ENCODE results near the gene DCAKD.
A peak's percentile ranks its signal among the peaks of the same experiment; 100 is the strongest.

The DCAKD gene

DNA sequence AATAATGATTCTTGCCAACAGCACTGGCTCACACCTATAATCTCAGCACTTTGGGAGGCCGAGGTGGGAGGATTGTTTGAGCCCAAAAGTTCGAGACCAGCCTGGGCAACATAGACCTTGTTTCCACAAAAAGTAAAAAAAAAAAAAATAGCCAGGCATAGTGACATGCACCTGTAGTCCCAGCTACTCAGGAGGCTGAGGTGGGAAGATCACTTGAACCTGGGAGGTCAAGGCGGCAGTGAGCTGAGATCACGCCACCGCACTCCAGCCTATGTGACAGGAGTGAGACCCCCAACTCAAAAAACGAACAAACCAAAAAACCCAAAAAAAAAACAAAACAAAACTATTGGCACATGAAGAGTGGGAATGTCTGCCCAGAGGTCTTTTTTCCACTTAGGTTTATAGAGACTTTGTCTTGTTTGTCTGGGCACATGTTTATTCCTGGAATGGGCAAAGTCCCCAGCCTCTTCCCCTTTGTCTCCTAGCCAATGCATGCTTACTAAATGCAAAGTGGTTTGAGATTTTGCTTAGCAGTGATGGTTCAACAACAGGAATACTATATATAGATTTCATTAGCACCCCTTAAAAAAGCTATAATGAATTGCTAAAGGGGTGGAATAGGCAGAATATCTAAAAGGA lies 35.6 kb upstream of the DCAKD start:
- Histone ChIP-seq H2AFZ (ENCODE audit: insufficient read depth, low read length, poor library complexity) (no peak overlapping the region), H2BK120ac (ENCODE audit: insufficient read depth, low read length, poor library complexity) (no peak overlapping the region), H4K91ac (ENCODE audit: low read depth, low read length) (no peak overlapping the region), H3K9me3 (ENCODE audit: insufficient read depth, low read depth, low read length) (no peaks in the 10 kb centered on the region), H2BK5ac (ENCODE audit: low read depth, low read length, poor library complexity) (no peak overlapping the region), H3K4me1 (ENCODE audit: control insufficient read depth in 1 of 2, insufficient read depth in 2 of 2, low read length in 2 of 2) (peaks cover under 1 to 4% of the 10 kb centered on the region in 2 experiments), H3K79me2 (ENCODE audit: control insufficient read depth, insufficient read depth, low read length, poor library complexity) (no peaks in the 10 kb centered on the region), H4K12ac (ENCODE audit: low read depth, low read length) (no peak overlapping the region), H3K4ac (ENCODE audit: low read depth, low read length) (no peak overlapping the region), H3K4me2 (ENCODE audit: low read length) (no peak overlapping the region), H2BK12ac (ENCODE audit: low read length) (no peak overlapping the region), H3K18ac (ENCODE audit: low read length) (no peak overlapping the region), H3K27me3 (ENCODE audit: insufficient read depth, low read length) (no peaks in the 10 kb centered on the region), H4K8ac (ENCODE audit: low read depth, low read length) (no peak overlapping the region), H3K36me3 (ENCODE audit: control insufficient read depth in 1 of 2, insufficient read depth in 2 of 2, low read length in 2 of 2) (peaks cover 59 to 64% of the 10 kb centered on the region in 2 experiments), H3K14ac (ENCODE audit: low read length) (no peak overlapping the region), H3K27ac (ENCODE audit: low read depth, low read length) (no peak overlapping the region), H3K4me3 (ENCODE audit: low read depth, low read length) (no peak overlapping the region), H3K79me1 (ENCODE audit: low read length) (no peaks in the 10 kb centered on the region), H3K23ac (ENCODE audit: low read length) (no peak overlapping the region), H2AK5ac (ENCODE audit: low read length) (no peak overlapping the region), H3K9ac (ENCODE audit: low read length) (no peak overlapping the region)
- no CpG with 5 or more reads among the region's 6 CpGs for WGBS (ENCODE audit: extremely low coverage, insufficient coverage, insufficient read length)
- no peak for DNase-seq

DNA sequence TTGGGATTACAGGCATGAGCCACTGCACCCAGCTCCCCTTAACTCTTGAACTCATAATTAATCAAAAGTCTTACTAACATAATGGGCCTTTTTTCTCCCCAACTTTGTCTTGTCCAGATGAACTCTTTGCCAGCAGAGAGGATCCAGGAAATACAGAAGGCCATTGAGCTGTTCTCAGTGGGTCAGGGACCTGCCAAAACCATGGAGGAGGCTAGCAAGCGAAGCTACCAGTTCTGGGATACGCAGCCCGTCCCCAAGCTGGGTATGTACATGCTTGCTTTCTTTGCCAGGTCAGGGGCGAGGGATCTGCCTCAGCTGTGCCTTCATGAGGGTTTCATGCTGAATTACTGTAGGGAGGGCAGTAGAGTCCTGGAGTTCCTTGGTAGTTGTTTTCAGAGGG lies 35.0 kb upstream of the DCAKD start:
- no peak overlapping the region for H3K27ac ChIP-seq (ENCODE audit: low read depth, low read length)
- no peak overlapping the region for H2BK120ac ChIP-seq (ENCODE audit: insufficient read depth, low read length, poor library complexity)
- no peak overlapping the region for H3K14ac ChIP-seq (ENCODE audit: low read length)
- H3K9me3 ChIP-seq (ENCODE audit: insufficient read depth, low read depth, low read length): peaks cover 2% of the 10 kb centered on the region
- no peak overlapping the region for H3K4me3 ChIP-seq (ENCODE audit: low read depth, low read length)
- no peak overlapping the region for H3K4me2 ChIP-seq (ENCODE audit: low read length)
- no peak overlapping the region for H3K18ac ChIP-seq (ENCODE audit: low read length)
- no peaks in the 10 kb centered on the region for H3K27me3 ChIP-seq (ENCODE audit: insufficient read depth, low read length)
- no peak overlapping the region for H3K9ac ChIP-seq (ENCODE audit: low read length)
- no peaks in the 10 kb centered on the region for H3K4me1 ChIP-seq (ENCODE audit: control insufficient read depth in 1 of 2, insufficient read depth in 2 of 2, low read length in 2 of 2)
- no peak overlapping the region for H2AK5ac ChIP-seq (ENCODE audit: low read length)
- no peak overlapping the region for H4K8ac ChIP-seq (ENCODE audit: low read depth, low read length)
- H2AFZ ChIP-seq (ENCODE audit: insufficient read depth, low read length, poor library complexity): no peak overlapping the region
- H2BK5ac ChIP-seq (ENCODE audit: low read depth, low read length, poor library complexity): no peak overlapping the region
- no peak overlapping the region for H2BK12ac ChIP-seq (ENCODE audit: low read length)
- no peak overlapping the region for H3K23ac ChIP-seq (ENCODE audit: low read length)
- peaks cover 58 to 65% of the 10 kb centered on the region in 2 experiments for H3K36me3 ChIP-seq (ENCODE audit: control insufficient read depth in 1 of 2, insufficient read depth in 2 of 2, low read length in 2 of 2)
- no peak for DNase-seq
- no peaks in the 10 kb centered on the region for H3K79me1 ChIP-seq (ENCODE audit: low read length)
- no peaks in the 10 kb centered on the region for H3K79me2 ChIP-seq (ENCODE audit: control insufficient read depth, insufficient read depth, low read length, poor library complexity)
- WGBS (ENCODE audit: extremely low coverage, insufficient coverage, insufficient read length): no CpG with 5 or more reads among the region's 4 CpGs
- H4K91ac ChIP-seq (ENCODE audit: low read depth, low read length): no peak overlapping the region
- no peak overlapping the region for H3K4ac ChIP-seq (ENCODE audit: low read depth, low read length)
- no peak overlapping the region for H4K12ac ChIP-seq (ENCODE audit: low read depth, low read length)

DNA sequence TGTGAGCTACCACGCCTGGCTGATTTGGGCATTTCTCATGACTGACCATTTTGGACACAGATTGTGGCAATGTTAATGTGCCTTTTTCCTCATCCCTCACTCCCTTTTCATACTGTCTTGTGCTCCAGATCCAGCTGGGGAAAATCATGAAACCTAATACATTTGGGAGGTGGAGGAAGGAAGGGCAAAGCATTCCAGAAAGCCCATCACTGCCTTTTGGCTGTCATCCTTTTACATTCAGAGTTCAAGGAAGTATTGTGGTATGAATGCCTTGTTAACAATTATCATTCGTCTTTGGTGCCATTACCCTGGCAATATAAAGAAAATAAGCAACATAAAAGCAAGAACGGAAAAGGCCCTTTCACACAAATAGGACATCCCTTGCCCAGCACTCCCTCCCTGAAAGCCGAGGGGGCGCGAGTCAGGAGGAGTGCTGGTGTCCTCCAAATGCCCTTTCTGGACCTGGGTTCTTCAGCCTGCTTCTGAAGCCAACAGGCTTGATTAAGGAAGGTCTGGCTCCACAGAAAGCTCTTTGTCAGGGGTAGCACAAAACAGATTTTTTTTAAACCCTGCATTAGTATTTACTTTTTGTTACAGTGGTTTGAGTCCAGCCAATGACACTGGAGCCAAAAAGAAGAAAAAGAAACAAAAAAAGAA lies 29.7 kb upstream of the DCAKD start:
- Histone ChIP-seq H3K4me3 (ENCODE audit: low read depth, low read length) (no peak overlapping the region), H3K36me3 (ENCODE audit: control insufficient read depth in 1 of 2, insufficient read depth in 2 of 2, low read length in 2 of 2) (peaks cover 25 to 30% of the 10 kb centered on the region in 2 experiments), H2BK120ac (ENCODE audit: insufficient read depth, low read length, poor library complexity) (no peak overlapping the region), H3K27me3 (ENCODE audit: insufficient read depth, low read length) (no peaks in the 10 kb centered on the region), H3K9me3 (ENCODE audit: insufficient read depth, low read depth, low read length) (peaks cover 2% of the 10 kb centered on the region), H3K79me1 (ENCODE audit: low read length) (no peaks in the 10 kb centered on the region), H3K79me2 (ENCODE audit: control insufficient read depth, insufficient read depth, low read length, poor library complexity) (no peaks in the 10 kb centered on the region), H3K9ac (ENCODE audit: low read length) (no peak overlapping the region), H3K14ac (ENCODE audit: low read length) (no peak overlapping the region), H2BK5ac (ENCODE audit: low read depth, low read length, poor library complexity) (no peak overlapping the region), H3K27ac (ENCODE audit: low read depth, low read length) (no peak overlapping the region), H4K91ac (ENCODE audit: low read depth, low read length) (no peak overlapping the region), H4K8ac (ENCODE audit: low read depth, low read length) (no peak overlapping the region), H3K18ac (ENCODE audit: low read length) (no peak overlapping the region), H3K4ac (ENCODE audit: low read depth, low read length) (no peak overlapping the region), H4K12ac (ENCODE audit: low read depth, low read length) (no peak overlapping the region), H3K23ac (ENCODE audit: low read length) (no peak overlapping the region), H2AFZ (ENCODE audit: insufficient read depth, low read length, poor library complexity) (no peak overlapping the region), H2AK5ac (ENCODE audit: low read length) (no peak overlapping the region), H2BK12ac (ENCODE audit: low read length) (no peak overlapping the region), H3K4me2 (ENCODE audit: low read length) (no peak overlapping the region), H3K4me1 (ENCODE audit: control insufficient read depth in 1 of 2, insufficient read depth in 2 of 2, low read length in 2 of 2) (no peaks in the 10 kb centered on the region)
- no peak for DNase-seq
- no CpG with 5 or more reads among the region's 6 CpGs for WGBS (ENCODE audit: extremely low coverage, insufficient coverage, insufficient read length)

DNA sequence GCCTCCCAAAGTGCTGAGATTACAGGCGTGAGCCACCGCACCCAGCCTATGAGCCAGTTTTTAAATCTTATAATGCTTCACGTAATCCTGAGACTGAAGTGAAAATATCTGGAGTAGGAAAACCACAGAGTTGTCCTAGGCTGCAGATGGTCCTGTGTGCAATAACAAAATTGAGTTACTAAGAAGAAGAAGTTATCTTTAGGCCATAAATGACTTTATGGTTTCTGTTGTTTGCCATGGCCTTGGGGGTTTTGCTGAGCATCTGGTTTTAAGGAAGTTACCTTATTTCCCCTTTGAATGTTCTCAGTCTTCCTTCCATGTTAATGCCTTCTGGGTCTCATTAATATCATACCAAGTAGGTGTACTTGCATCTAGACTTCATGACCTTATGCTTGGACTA lies 26.2 kb upstream of the DCAKD start:
- Histone ChIP-seq H3K23ac (ENCODE audit: low read length) (no peak overlapping the region), H2BK12ac (ENCODE audit: low read length) (no peak overlapping the region), H4K91ac (ENCODE audit: low read depth, low read length) (no peak overlapping the region), H3K4me1 (ENCODE audit: control insufficient read depth in 1 of 2, insufficient read depth in 2 of 2, low read length in 2 of 2) (peaks cover 0 to 2% of the 10 kb centered on the region in 2 experiments), H3K79me2 (ENCODE audit: control insufficient read depth, insufficient read depth, low read length, poor library complexity) (peaks cover 3% of the 10 kb centered on the region), H3K79me1 (ENCODE audit: low read length) (no peaks in the 10 kb centered on the region), H2BK5ac (ENCODE audit: low read depth, low read length, poor library complexity) (no peak overlapping the region), H3K27ac (ENCODE audit: low read depth, low read length) (no peak overlapping the region), H2AFZ (ENCODE audit: insufficient read depth, low read length, poor library complexity) (no peak overlapping the region), H3K14ac (ENCODE audit: low read length) (no peak overlapping the region), H4K8ac (ENCODE audit: low read depth, low read length) (no peak overlapping the region), H3K4me3 (ENCODE audit: low read depth, low read length) (no peak overlapping the region), H3K9me3 (ENCODE audit: insufficient read depth, low read depth, low read length) (peaks cover 2% of the 10 kb centered on the region), H4K12ac (ENCODE audit: low read depth, low read length) (no peak overlapping the region), H3K36me3 (ENCODE audit: control insufficient read depth in 1 of 2, insufficient read depth in 2 of 2, low read length in 2 of 2) (peaks cover 17 to 27% of the 10 kb centered on the region in 2 experiments), H3K4ac (ENCODE audit: low read depth, low read length) (peak overlapping the region; percentile 52), H3K18ac (ENCODE audit: low read length) (no peak overlapping the region), H3K4me2 (ENCODE audit: low read length) (no peak overlapping the region), H3K9ac (ENCODE audit: low read length) (no peak overlapping the region), H2AK5ac (ENCODE audit: low read length) (no peak overlapping the region), H2BK120ac (ENCODE audit: insufficient read depth, low read length, poor library complexity) (no peak overlapping the region), H3K27me3 (ENCODE audit: insufficient read depth, low read length) (no peaks in the 10 kb centered on the region)
- DNase-seq: no peak
- WGBS (ENCODE audit: extremely low coverage, insufficient coverage, insufficient read length): no CpG with 5 or more reads among the region's 3 CpGs
